ENCODE results near the gene INKA1. TPM values are rescaled to one million over a fixed set of nuclear protein-coding genes. Genes with fewer than 3 reads are reported as not detected.

INKA1 gene
- total RNA-seq, 1 donor from 2014 or later: 1.9 TPM

- intact Hi-C loops (cut with DNase I): loop anchor here (5.0 kb wide), 1 partner anchor 63 kb away; the partner anchor contains the start of gene GMPPB
- peak; percentile 78 for DNase-seq (ENCODE audit: low spot score)
These were observed 17.3 kb upstream of the INKA1 start for GRCh38 chr3:49785565-49786356.

DNA sequence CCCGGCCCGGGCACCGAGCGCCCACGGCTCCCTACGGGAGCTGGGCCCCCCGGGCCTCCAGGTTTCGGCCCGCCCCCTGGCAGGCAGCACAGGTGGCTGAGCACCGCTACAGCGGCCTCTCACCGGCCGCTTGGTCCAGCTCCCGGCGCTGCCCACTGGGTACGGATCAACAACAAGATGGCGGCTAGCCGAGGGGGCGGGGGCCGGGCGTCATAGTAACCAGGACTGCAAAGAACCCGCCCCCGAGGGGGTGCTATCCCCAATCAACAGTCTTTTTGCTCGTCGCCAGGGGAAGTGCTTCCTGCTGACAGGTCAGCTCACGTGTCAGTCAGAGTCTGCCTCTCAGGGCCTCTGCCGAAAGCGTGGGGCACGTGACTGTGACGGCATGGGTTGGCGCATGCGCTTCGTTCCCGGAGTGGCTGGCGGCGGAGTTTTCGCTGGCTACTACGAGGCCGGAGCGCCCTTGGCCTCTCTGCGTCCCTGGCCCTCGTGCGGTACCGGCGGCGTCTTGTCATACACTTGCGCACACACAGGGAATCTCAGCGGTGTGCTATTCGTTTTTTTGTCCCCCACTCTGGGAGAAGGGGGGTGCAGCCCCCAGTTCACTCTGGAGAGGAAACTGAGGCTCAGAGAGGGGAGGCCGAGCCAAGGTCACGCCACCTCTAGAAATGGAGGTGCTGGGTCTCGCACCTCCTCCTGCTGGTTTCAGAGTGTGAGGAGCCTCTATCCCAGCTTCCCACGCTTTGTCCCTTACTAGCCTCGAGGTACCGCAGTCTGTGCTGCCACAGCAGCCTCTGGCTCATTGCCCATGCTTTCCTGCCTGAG, 16.5 kb upstream of the INKA1 start, which contains the start of gene IP6K1:
TSS of gene IP6K1 (minus strand) at position 186 of the 825 bp plus-strand sequence. CDS start 38,502 bp downstream, outside the sequence.
- peak; percentile 100 for DNase-seq (ENCODE audit: low spot score)
- intact Hi-C loops (cut with DNase I): loop anchor here (5.0 kb wide), 1 partner anchor 64 kb away; the partner anchor contains the start of gene GMPPB

DNA sequence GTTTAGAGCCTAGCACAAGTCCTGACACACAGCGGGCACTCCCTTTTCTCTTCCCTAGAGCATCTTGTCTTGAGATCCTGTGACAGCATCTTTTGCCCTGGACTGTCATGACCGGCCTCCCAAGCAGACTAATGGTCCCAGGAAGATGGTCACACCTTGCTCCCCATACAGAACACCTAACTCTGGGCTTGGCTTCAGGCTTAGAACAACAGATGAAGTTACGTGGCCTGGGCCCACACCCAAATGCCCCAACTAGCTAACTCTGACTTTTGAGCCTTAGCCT, 15.9 kb upstream of the INKA1 start:
- no peak for DNase-seq (ENCODE audit: low spot score)
- intact Hi-C loops (cut with DNase I): loop anchor here (5.0 kb wide), 1 partner anchor 65 kb away; the partner anchor contains the start of gene GMPPB

GRCh38 chr3:49787536-49787935, 15.5 kb upstream of the INKA1 start:
- DNase-seq (ENCODE audit: low spot score): peak; percentile 9
- intact Hi-C loops (cut with DNase I): loop anchor here (5.0 kb wide), 1 partner anchor 65 kb away; the partner anchor contains the start of gene GMPPB

GRCh38 chr3:49788056-49788455, 15.0 kb upstream of the INKA1 start:
- peak; percentile 29 for DNase-seq (ENCODE audit: low spot score)
- intact Hi-C loops (cut with DNase I): loop anchor here (5.0 kb wide), 1 partner anchor 66 kb away; the partner anchor contains the start of gene GMPPB

DNA sequence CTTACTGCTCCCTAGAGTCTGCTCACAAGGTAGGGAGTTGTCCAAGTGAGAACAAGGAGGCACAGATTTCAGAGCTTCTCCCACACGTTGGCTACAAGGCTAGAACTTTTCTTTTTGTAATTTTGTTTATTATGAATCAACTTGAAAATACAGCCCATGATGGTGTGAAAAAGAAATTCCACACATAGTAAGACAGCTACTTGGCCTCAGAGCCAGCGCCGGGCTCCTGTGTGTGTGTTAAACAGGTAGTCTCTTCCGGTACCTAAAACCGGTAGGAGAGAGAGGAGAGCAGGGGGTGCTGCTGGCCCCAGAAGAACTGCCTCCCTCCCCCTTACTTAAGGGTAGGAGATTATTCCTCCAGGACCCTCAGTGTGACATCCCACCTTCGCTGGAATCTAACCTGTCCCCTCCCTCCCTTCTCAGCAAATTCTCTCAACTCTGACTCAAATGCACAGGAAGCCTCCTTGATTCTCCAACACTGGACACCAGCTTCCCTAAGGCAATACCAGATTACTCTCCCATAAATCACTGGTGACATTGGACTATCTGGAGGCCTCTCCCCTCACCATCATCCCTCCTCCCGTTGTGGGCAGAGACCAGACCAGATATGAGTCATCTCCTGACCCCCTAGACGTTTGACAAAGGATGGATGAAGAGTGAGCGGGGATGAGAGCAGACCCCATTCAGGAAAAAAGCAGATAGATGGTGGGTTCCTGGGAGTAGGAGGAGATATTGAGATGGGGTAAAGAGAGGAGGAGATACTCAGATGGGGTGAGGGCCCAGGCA, 12.2 kb upstream of the INKA1 start:
- no peak for DNase-seq (ENCODE audit: low spot score)
- intact Hi-C loops (cut with DNase I): no loop called here

DNA sequence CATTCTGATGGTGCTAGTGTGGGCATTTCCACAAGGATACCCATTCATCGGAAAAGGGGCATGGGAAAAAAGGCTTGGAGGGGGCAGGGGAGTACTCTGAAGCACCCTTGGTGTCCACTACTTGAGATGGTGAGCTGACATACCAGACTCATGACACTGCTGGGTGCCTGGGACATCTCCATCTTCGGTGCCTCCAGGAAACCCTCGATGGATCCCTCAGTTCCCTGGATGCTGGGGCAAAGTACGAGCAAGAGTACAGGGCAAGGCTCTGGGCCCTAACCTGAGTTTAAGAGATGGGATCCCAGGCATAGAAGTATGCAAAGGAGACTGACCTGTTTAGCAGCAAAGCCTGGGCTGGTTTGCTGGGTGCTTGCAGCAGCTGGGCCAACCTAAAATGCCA, 11.5 kb upstream of the INKA1 start:
- no peak for DNase-seq (ENCODE audit: low spot score)
- intact Hi-C loops (cut with DNase I): no loop called here

- intact Hi-C loops (cut with DNase I): no loop called here
- no peak for DNase-seq (ENCODE audit: low spot score)
These were observed 10.5 kb upstream of the INKA1 start for GRCh38 chr3:49792371-49793150.

GRCh38 chr3:49793486-49794085, 9.5 kb upstream of the INKA1 start:
- DNase-seq (ENCODE audit: low spot score): no peak
- intact Hi-C loops (cut with DNase I): no loop called here

GRCh38 chr3:49794431-49794830, 8.6 kb upstream of the INKA1 start:
- intact Hi-C loops (cut with DNase I): no loop called here
- no peak for DNase-seq (ENCODE audit: low spot score)

- intact Hi-C loops (cut with DNase I): no loop called here
These were observed 7.8 kb upstream of the INKA1 start for GRCh38 chr3:49794926-49795905.

DNA sequence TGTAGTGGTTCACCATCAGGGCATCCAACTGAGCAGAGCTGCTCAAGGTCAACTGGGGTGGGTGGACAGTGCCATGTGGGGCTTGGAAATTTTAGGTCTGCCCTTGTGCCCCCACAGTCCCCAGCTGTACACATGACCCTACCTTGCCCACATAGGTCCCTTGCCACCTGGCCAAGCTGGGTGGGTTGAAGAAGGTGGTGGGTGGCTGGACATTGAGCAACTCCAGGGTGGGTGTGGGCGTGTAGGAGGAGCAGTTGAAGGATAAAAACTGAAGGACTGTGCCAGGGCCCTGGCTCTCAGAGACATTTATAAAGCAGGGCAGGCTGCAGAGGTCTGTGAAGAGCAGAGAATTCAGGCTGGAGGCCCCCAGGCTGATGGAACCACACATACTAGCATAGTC, 4.0 kb upstream of the INKA1 start:
- DNase-seq (ENCODE audit: low spot score): no peak
- intact Hi-C loops (cut with DNase I): no loop called here

More at GRCh38 chr3:49794926-49795905, 7.8 kb upstream of the INKA1 start:
- DNase-seq (ENCODE audit: low spot score): no peak

DNA sequence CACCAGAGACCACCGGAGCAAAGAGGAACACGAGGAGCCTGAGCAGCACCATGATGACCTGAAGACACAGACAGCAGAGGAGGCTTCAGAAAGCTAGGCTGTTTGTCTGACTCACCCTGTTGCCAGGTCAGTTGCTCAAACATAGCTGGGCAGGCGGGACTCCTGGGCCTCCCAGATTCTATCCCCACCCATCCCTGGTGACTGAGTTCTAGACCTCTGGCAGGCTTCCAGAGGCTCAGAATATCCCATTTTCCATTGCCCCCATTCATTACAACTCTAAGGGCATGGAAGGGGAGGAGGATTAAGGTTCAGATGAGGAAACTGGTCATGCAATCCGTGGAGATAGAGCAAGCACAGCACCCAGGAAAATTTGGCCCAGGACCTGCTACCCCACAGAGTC, 3.3 kb upstream of the INKA1 start, which contains the start of gene CDHR4:
TSS of gene CDHR4 (minus strand) at position 113 of the 400 bp plus-strand sequence. CDS start at position 52, 61 bp downstream.
- intact Hi-C loops (cut with DNase I): no loop called here
- DNase-seq (ENCODE audit: low spot score): no peak

DNA sequence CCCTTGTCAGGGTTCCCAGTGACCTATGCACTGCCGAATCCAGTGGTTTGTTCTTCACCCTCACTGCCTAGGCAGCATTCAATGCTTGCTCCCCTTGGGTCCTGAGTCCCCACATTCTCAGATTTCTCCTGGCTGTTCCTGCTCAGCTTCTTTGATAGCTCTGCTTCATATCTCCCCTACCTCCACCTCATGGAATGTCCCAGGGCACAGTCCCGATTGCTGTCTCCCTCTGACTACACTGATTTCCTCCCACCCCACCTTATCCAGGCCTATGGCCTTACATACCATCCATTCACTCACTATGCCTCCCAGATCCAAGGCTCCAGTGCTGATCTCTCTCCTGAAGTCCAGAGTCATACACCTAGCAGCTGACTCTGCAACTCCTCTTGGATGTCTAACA, 1.9 kb upstream of the INKA1 start:
- intact Hi-C loops (cut with DNase I): no loop called here
- DNase-seq (ENCODE audit: low spot score): no peak

DNA sequence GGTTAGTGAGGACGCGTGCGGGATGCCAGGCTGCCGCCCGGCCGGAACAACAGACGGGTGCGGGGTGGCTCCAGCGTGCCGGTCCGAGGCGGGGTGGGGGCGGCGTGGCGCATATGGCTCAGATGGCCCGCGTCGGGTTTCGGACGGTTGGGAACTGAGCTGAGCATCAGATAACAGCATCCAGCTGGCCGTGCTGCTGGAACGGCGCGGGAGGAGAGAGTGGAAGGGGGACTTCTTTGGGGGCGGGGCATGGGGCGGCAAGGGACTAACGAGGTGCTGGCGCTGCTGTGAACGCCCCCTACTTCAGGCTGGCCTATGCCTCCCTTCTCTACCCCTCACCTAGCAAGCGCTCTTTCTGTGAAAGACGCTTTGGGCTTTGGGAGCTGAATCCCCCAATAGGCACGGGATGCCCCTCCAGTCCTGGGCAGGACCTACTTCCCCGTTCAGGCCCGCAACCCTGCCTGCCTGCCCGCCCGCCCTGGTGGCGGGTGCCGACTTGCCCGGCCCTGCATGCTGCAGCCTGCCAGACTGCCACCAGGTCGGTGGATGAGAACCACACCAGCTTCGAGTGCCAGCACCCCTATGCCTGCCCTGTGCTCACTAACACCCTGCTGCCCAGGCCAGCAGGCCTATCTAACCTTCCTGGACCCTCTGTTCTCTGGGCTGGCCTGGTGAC, 542 bp downstream of the INKA1 start:
- DNase-seq (ENCODE audit: low spot score): no peak
- intact Hi-C loops (cut with DNase I): loop anchor here (2.0 kb wide), 1 partner anchor 101 kb away; no protein-coding TSS in a partner anchor

- DNase-seq (ENCODE audit: low spot score): no peak
- intact Hi-C loops (cut with DNase I): no loop called here
These were observed 1.3 kb downstream of the INKA1 start for GRCh38 chr3:49804141-49805041.
